ENCODE data around the gene AK2.

The AK2 gene

GRCh38 chr1:33041026-33041425, 4.3 kb upstream of the AK2 start:
- no peak overlapping the region for H3K27ac ChIP-seq
- no peak for TF ChIP-seq ZFX (IDR thresholded peaks at IDR 0.05)

- no peak overlapping the region for H3K27ac ChIP-seq
- TF ChIP-seq, protein P1, sequence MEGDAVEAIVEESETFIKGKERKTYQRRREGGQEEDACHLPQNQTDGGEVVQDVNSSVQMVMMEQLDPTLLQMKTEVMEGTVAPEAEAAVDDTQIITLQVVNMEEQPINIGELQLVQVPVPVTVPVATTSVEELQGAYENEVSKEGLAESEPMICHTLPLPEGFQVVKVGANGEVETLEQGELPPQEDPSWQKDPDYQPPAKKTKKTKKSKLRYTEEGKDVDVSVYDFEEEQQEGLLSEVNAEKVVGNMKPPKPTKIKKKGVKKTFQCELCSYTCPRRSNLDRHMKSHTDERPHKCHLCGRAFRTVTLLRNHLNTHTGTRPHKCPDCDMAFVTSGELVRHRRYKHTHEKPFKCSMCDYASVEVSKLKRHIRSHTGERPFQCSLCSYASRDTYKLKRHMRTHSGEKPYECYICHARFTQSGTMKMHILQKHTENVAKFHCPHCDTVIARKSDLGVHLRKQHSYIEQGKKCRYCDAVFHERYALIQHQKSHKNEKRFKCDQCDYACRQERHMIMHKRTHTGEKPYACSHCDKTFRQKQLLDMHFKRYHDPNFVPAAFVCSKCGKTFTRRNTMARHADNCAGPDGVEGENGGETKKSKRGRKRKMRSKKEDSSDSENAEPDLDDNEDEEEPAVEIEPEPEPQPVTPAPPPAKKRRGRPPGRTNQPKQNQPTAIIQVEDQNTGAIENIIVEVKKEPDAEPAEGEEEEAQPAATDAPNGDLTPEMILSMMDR (conservative IDR thresholded peaks at IDR 0.05), result no peak
- TF ChIP-seq ZFX (IDR thresholded peaks at IDR 0.05), result no peak
Measured at GRCh38 chr1:33039840-33040239, 3.2 kb upstream of the AK2 start.

DNA sequence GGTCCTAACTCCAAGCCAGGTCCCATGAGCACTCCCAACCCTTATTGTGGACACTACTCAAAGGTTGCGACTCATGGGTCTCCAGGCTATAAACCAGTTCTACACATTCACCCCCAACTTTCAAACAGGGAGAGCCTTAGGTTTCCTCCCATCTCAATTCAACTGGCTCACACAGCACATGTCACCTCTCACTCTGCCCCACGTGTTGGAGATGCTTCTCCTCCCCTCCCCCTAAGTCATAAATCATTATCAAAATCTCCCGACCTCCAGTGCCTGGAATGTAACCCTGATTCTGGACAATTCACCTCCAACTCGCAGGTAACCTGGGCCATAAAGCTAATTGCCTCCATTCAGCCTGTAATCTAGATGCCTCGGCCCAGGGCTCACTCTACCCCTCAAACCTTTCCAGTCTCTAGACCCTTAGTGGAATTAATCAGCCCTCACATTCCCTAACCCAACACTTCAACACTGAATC, 595 bp downstream of the AK2 start:
- TF ChIP-seq ZFX (IDR thresholded peaks at IDR 0.05), result no peak
- TF ChIP-seq, protein P1 (conservative IDR thresholded peaks at IDR 0.05), result no peak

GRCh38 chr1:33032126-33032869, 4.4 kb downstream of the AK2 start:
- TF ChIP-seq ZFX (IDR thresholded peaks at IDR 0.05), result no peak
- TF ChIP-seq, protein P1 (conservative IDR thresholded peaks at IDR 0.05), result no peak
- no peak overlapping the region for H3K27ac ChIP-seq

More for the DNA sequence above, 595 bp downstream of the AK2 start:
- H3K27ac ChIP-seq, result peak overlapping the region; percentile 94

DNA sequence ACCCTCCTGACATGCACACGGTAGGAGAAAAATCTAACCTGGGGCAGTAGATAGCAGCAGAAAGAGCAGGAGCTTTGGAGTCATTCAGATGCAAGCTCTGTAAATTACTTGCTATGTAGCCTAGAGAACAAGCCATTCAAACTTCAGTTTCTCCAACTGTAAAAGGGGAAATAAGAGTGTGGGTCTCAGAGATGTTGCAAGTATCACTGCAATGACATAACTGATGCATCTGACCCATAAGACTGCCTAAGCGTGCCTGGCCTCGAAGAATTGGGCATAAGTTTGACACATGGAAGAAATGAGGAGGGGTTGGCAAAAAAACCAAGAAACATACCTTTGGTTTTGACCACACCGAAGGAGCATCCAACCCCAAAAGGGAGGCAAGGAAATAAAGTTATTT, 5.2 kb downstream of the AK2 start:
- no peak for TF ChIP-seq ZFX (IDR thresholded peaks at IDR 0.05)
- TF ChIP-seq, protein P1 (conservative IDR thresholded peaks at IDR 0.05), result no peak

DNA sequence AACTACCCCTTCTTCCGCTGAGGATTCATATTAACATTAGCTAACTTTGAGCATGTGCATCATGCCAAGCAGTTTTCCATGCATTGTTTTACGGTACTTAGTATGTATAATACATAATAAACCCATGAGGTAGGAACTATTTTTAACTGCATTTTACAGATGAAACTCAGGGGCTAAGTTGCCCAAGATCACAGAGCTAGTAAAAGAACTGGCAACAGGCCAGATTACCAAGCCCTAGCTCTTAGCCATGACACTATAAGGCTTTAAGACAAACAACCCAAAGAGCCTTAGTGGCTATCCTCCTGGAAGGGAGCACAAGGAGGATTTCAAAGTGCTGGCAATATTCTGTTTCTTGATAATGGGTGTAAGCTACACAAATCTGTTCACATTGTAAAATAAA, 6.1 kb downstream of the AK2 start:
- TF ChIP-seq, protein P1 (conservative IDR thresholded peaks at IDR 0.05), result no peak
- no peak for TF ChIP-seq ZFX (IDR thresholded peaks at IDR 0.05)
- no peak overlapping the region for H3K27ac ChIP-seq

More for the DNA sequence above, 5.2 kb downstream of the AK2 start:
- no peak overlapping the region for H3K27ac ChIP-seq

GRCh38 chr1:33029921-33030320, 6.8 kb downstream of the AK2 start:
- H3K27ac ChIP-seq, result no peak overlapping the region
- TF ChIP-seq ZFX (IDR thresholded peaks at IDR 0.05), result no peak
- TF ChIP-seq, protein P1 (conservative IDR thresholded peaks at IDR 0.05), result no peak

GRCh38 chr1:33029209-33029608, 7.5 kb downstream of the AK2 start:
- TF ChIP-seq, protein P1 (conservative IDR thresholded peaks at IDR 0.05), result no peak
- no peak for TF ChIP-seq ZFX (IDR thresholded peaks at IDR 0.05)

More at GRCh38 chr1:33029209-33029608, 7.5 kb downstream of the AK2 start:
- no peak overlapping the region for H3K27ac ChIP-seq
